Measurements from ENCODE around the gene TMPRSS6.

Gene TMPRSS6

GRCh38 chr22:37051391-37052385 is 57.8 kb downstream of the TMPRSS6 start, which contains the start of gene KCTD17:
Gene KCTD17, plus strand, starts transcription at chr22:37051742. Its CDS starts 19 bp downstream, at chr22:37051761.
- DNase-seq (ENCODE audit: low read depth) = peak; percentile 55

DNA sequence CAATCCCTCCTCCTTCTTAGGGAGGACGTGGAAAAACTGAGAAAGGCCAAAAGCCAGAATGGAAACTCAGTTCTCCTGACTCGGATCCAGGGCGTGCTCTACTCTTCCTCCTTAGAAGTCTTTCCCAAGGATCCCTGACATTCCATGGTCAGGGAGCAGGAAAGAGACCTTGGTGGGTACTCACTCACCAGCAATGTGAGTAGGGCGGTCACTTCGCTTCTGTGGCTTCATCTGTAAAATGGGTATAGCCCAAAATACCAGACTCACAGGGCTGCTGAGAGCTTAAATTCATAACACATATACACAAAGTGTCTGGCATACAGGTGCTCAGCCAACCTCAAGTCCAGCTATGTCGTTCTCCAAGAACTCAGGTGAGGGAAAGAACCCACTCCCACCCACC is 58.6 kb downstream of the TMPRSS6 start:
- no peak for DNase-seq (ENCODE audit: low read depth)

DNA sequence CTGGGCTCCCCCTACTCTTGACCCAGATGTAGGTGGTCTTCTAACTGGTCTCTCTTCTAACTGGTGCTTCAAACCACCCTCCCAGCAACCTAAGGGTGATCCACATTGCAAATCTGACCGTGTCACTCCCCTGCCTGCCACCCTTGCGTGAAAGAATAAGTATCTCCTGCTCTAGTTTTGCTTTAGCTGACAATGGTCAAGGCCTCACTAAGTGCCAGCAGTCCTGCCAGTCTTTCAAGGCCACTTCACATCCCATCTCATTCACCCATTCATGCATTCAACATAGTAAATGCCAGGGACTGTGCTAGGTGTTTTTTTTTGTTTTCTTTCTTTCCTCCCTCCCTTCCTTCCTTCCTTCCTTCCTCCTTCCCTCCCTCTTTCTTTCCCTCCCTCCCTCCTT is 60.3 kb downstream of the TMPRSS6 start:
- DNase-seq (ENCODE audit: low read depth) = no peak

GRCh38 chr22:37048133-37048532 is 61.4 kb downstream of the TMPRSS6 start:
- no peak for DNase-seq (ENCODE audit: low read depth)

DNA sequence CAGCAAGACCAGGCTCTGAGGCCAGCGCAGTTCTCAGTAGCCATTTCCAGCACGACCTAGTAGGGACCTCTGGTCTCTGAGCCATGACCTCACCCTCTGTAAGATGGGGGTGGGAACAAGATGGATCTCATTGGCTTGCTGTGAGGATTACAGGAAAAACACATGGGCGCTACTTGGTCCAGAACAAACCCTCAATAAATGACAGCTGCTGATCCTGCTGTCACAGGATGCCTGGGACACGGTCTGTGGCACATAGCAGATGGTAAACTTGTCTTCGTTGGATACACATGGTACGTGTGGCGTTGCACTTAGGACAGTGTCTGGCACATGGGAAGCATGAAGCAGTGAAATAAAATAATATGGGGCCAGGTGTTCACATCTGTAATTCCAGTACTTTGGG is 62.5 kb downstream of the TMPRSS6 start:
- DNase-seq (ENCODE audit: low read depth) = no peak

GRCh38 chr22:37046589-37046988 is 62.9 kb downstream of the TMPRSS6 start:
- DNase-seq (ENCODE audit: low read depth) = no peak

GRCh38 chr22:37045958-37046357 is 63.6 kb downstream of the TMPRSS6 start:
- DNase-seq (ENCODE audit: low read depth) = no peak

GRCh38 chr22:37044634-37045625 is 64.6 kb downstream of the TMPRSS6 start:
- DNase-seq (ENCODE audit: low read depth) = no peak

GRCh38 chr22:37043828-37044538 is 65.5 kb downstream of the TMPRSS6 start:
- no peak for DNase-seq (ENCODE audit: low read depth)

DNA sequence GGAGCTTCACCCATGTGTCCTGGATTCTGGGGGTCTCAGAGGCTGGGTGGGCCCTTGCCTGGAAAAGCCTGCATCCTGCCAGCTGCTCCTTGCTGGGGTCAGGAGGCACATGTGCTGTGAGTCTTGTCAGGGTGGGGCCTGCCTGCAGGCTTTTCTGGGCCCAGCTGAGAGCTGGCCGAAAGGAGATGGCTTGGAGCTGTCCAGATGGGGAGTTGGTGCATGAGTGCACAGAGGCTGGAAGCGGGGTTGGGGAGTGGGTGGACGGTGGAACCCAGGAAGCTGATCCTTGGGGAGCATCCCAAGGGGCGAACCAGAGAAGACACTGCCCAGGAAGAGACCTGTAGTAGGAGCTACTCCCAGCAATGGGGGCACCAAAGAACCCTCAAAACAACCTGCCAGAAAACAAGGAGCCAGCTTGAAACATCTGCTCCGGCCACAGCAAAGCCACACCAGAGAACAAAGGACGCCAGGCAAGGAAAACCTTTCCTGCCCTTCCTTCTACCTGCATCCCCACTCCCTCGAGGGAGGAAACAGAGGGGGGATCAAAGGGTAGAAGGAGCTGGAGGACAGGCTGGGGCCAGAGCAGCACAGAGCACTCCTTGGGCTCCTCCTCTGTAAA is 66.2 kb downstream of the TMPRSS6 start:
- DNase-seq (ENCODE audit: low read depth) = no peak

GRCh38 chr22:37039466-37039865 is 70.0 kb downstream of the TMPRSS6 start:
- no peak for DNase-seq (ENCODE audit: low read depth)

GRCh38 chr22:37037669-37038068 is 71.8 kb downstream of the TMPRSS6 start:
- DNase-seq (ENCODE audit: low read depth) = no peak

DNA sequence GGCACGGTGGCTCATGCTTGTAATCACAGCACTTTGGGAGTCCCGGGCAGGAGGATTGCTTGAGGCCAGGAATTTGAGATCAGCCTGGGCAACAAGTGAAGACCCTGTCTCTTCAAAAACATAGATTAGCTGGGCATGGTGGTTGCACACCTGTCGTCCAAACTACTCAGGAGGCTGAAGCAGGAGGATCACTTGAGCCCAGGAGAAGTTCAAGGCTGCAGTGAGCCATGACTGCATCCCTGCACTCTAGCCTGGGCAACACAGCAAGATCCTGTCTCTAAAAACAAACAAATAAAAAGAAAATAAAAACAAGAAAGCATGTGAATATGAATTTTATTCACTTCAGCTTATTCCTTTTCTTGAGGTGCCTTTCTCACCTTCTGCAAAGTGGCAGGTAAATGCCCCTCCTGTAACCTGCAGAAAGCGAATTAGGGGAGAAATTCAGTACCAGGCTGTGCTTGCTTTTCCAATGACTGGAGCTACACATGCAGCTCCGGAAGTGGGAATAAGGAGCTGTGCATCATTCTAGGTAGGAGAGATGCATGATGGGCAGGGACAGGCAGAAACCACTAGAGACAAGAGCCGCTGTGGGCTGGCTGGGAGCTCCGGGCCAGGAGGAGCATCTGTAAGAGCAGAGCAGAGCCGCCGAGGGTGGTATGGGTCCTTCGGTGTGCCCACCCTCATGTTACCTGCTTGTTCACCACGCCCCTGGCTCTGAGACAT is 72.7 kb downstream of the TMPRSS6 start:
- no peak for DNase-seq (ENCODE audit: low read depth)

GRCh38 chr22:37033605-37034430 is 75.7 kb downstream of the TMPRSS6 start:
- DNase-seq (ENCODE audit: low read depth) = no peak

DNA sequence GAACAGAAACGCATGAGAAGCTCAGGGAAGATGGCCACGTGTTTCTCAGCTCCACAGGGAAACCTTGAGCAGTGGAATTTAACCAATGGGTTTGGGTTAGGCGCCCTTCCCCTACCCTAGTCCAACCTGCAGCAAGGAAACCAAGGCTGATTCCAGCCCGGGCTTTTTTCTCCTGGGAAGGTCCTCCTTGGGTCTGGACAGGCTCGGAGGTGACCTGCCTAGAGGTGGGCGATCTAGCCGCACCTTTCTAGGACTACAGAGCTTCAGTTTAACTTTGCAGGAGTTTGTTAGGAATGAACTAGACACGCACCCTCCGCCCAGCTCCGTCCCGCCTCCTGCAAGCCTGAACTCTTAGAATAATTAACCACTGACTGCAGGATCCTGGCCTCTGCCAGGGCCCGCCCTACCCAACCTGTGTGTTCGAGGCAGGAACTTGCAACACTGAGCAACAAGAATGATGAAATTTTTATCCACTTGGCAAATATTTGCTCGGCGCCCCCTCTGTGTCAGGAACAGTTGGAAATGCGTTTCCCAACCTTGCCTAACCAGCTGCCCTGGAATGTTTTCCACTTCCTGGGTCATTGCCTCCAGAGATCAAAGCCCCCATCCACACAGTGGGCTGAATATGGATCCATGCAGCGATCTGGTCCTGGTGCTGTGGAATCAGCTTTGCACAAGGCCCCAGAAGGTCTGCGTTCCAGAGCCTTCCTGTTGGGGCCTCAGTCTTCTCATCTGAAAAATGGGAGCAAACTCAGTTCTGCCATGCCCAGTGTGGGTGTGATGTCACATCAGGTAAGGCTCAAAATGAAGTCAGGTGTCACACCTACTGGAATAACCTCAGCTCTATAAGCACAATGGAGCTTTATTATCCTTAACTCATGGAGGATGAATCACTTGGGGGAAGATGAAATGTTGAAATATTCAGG is 76.7 kb downstream of the TMPRSS6 start:
- DNase-seq (ENCODE audit: low read depth) = no peak

- DNase-seq (ENCODE audit: low read depth) = no peak
Observed at GRCh38 chr22:37032134-37032534, 77.4 kb downstream of the TMPRSS6 start.

- no peak for DNase-seq (ENCODE audit: low read depth)
Observed at GRCh38 chr22:37030560-37031281, 78.8 kb downstream of the TMPRSS6 start.
